ENCODE measurements around the gene CPTP. TPM values are rescaled to one million over a fixed set of nuclear protein-coding genes. Genes with fewer than 3 reads are reported as not detected.

The CPTP gene
- total RNA-seq, 4 donors from 2014 or later, result 12.0 to 24.9 (median 18.8) TPM

GRCh38 chr1:1292442-1292779 lies 32.2 kb upstream of the CPTP start:
- DNase-seq (ENCODE audit: low spot score in 2 of 2), result no peak
- H3K4me1 ChIP-seq, result peaks cover 0 to 18% (median 3%) of the 10 kb centered on the region in 4 donors
- WGBS, 2 donors, result 82 to 90% methylated on average over 9 of the region's 9 CpGs
- H3K9me3 ChIP-seq, result no peaks in the 10 kb centered on the region
- no peak overlapping the region for H3K27ac ChIP-seq
- no peak overlapping the region for H3K4me3 ChIP-seq
- H3K27me3 ChIP-seq, result no peaks in the 10 kb centered on the region
- TF ChIP-seq EP300 (IDR thresholded peaks at IDR 0.05), result no peak
- no peak for TF ChIP-seq POLR2A (IDR thresholded peaks at IDR 0.05)
- no peak for TF ChIP-seq CTCF (IDR thresholded peaks at IDR 0.05)
- peaks cover 0 to 49% (median 0%) of the 10 kb centered on the region in 3 donors for H3K36me3 ChIP-seq

GRCh38 chr1:1292851-1293250 lies 31.8 kb upstream of the CPTP start:
- H3K4me1 ChIP-seq, result peaks cover 0 to 18% (median 3%) of the 10 kb centered on the region in 4 donors
- TF ChIP-seq POLR2A (IDR thresholded peaks at IDR 0.05), result no peak
- TF ChIP-seq CTCF (IDR thresholded peaks at IDR 0.05), result no peak
- no peak for TF ChIP-seq EP300 (IDR thresholded peaks at IDR 0.05)
- H3K36me3 ChIP-seq, result peaks cover 0 to 53% (median 0%) of the 10 kb centered on the region in 3 donors
- no peak for DNase-seq (ENCODE audit: low spot score in 2 of 2)
- H3K9me3 ChIP-seq, result no peaks in the 10 kb centered on the region
- no peak overlapping the region for H3K4me3 ChIP-seq
- no peak overlapping the region for H3K27ac ChIP-seq
- no peaks in the 10 kb centered on the region for H3K27me3 ChIP-seq
- 94% methylated on average over 15 to 18 of the region's 18 CpGs for WGBS, 2 donors

- H3K27me3 ChIP-seq, result no peaks in the 10 kb centered on the region
- H3K36me3 ChIP-seq, result peaks cover 0 to 59% (median 0%) of the 10 kb centered on the region in 3 donors
- H3K9me3 ChIP-seq, result no peaks in the 10 kb centered on the region
- WGBS, 2 donors, result 88 to 89% methylated on average over 43 to 58 of the region's 94 CpGs
- peaks cover 0 to 19% (median 3%) of the 10 kb centered on the region in 4 donors for H3K4me1 ChIP-seq
- no peak overlapping the region for H3K27ac ChIP-seq
- no peak for TF ChIP-seq EP300 (IDR thresholded peaks at IDR 0.05)
- no peak for DNase-seq (ENCODE audit: low spot score in 2 of 2)
- H3K4me3 ChIP-seq, result no peak overlapping the region
Measured at GRCh38 chr1:1293263-1294249, 31.0 kb upstream of the CPTP start.

- Histone ChIP-seq H3K9me3 (no peaks in the 10 kb centered on the region), H3K36me3 (peaks cover 0 to 67% (median 0%) of the 10 kb centered on the region in 3 donors), H3K27ac (no peak overlapping the region), H3K27me3 (no peaks in the 10 kb centered on the region), H3K4me3 (no peak overlapping the region), H3K4me1 (peaks cover 0 to 24% (median 3%) of the 10 kb centered on the region in 4 donors)
- 91 to 93% methylated on average over 38 to 53 of the region's 58 CpGs for WGBS, 2 donors
- TF ChIP-seq CTCF (IDR thresholded peaks at IDR 0.05), result no peak
- TF ChIP-seq POLR2A (IDR thresholded peaks at IDR 0.05), result no peak
- TF ChIP-seq EP300 (IDR thresholded peaks at IDR 0.05), result no peak
- no peak for DNase-seq (ENCODE audit: low spot score in 2 of 2)
Measured at GRCh38 chr1:1294250-1294890, 30.2 kb upstream of the CPTP start.

GRCh38 chr1:1295154-1295923 lies 29.3 kb upstream of the CPTP start:
- Histone ChIP-seq H3K9me3 (no peaks in the 10 kb centered on the region), H3K36me3 (peaks cover 0 to 76% (median 0%) of the 10 kb centered on the region in 3 donors), H3K4me1 (peaks cover 0 to 21% (median 3%) of the 10 kb centered on the region in 4 donors), H3K4me3 (no peak overlapping the region), H3K27me3 (no peaks in the 10 kb centered on the region), H3K27ac (no peak overlapping the region)
- TF ChIP-seq EP300 (IDR thresholded peaks at IDR 0.05), result no peak
- no peak for TF ChIP-seq POLR2A (IDR thresholded peaks at IDR 0.05)
- TF ChIP-seq CTCF (IDR thresholded peaks at IDR 0.05), result no peak
- no peak for DNase-seq (ENCODE audit: low spot score in 2 of 2)
- WGBS, 2 donors, result 94 to 95% methylated on average over 27 to 31 of the region's 35 CpGs

Measured in tibial nerve (tissue), 4 donors.